Vagina (tissue), 2 donors: ENCODE measurements around the gene CGNL1. TPM values are rescaled to one million over a fixed set of nuclear protein-coding genes. Genes with fewer than 3 reads are reported as not detected.

Experiments
- DNase-seq, 2 donors: peaks; one replicate each; pipeline ENCODE4 v3.0.0-alpha.2; 2017; ENCODE audit errors: extremely low spot score in 2 of 2
- H3K27ac ChIP-seq: fragments of 200-600 bp; sonication (generic); one replicate; pipeline ENCODE4 v1.5.1; 2019
- H3K27me3 ChIP-seq: fragments of 200-600 bp; sonication (generic); one replicate; pipeline ENCODE4 v1.5.1; 2019
- H3K36me3 ChIP-seq, 2 donors: fragments of 200-600 bp; sonication (generic); one replicate each; pipeline ENCODE4 v1.5.1; 2017 to 2019
- H3K4me1 ChIP-seq: fragments of 200-600 bp; sonication (generic); one replicate; pipeline ENCODE4 v1.5.1; 2019
- H3K4me3 ChIP-seq, 2 donors: fragments of 200-600 bp; sonication (generic); 1 replicate in 1 of 2; 2 replicates in 1 of 2; pipeline ENCODE4 v1.5.1; 2016 to 2019
- H3K9me3 ChIP-seq: fragments of 200-600 bp; sonication (generic); one replicate; pipeline ENCODE4 v1.5.1; 2019
- POLR2A ChIP-seq, 2 donors: fragments of 450-650 bp; IDR thresholded peaks; one replicate each; pipeline ENCODE4 v1.6.1; 2017; ENCODE audit warnings: antibody characterized with exemption in 2 of 2, mild to moderate bottlenecking in 2 of 2, moderate library complexity in 2 of 2
- POLR2AphosphoS5 ChIP-seq, 2 donors: sonication (generic); formaldehyde crosslinking; IDR thresholded peaks; one replicate each; pipeline ENCODE4 v1.9.0; 2017; ENCODE audit warnings: antibody characterized with exemption in 2 of 2, mild to moderate bottlenecking in 2 of 2, low read depth in 1 of 2; ENCODE audit not compliant: insufficient read depth in 1 of 2
- intact Hi-C: fragments of 100-400 bp; cut with DNase I; formaldehyde crosslinking; loops from one replicate; pipeline ENCODE4 v1.15.1; 2023
- total RNA-seq: library from RNA; depleted of rRNA; stranded (reverse); fragments of >200 nt; gene quantifications from one replicate; pipeline ENCODE4 v1.2.3, GENCODE V29; 2016
- TF ChIP-seq, protein P1 (sequence below), 3 experiments: fragments of 450-650 bp in 2 of 3; fragments of 200-600 bp in 1 of 3; sonication (generic) in 1 of 3; IDR thresholded peaks; one replicate each; pipeline ENCODE4 v1.5.1; 2017 to 2019; ENCODE audit warnings: antibody characterized with exemption in 3 of 3, mild to moderate bottlenecking in 2 of 3, moderate library complexity in 2 of 3

CGNL1 gene
- total RNA-seq, 1 donor from 2014 or later, result 38.3 TPM

DNA sequence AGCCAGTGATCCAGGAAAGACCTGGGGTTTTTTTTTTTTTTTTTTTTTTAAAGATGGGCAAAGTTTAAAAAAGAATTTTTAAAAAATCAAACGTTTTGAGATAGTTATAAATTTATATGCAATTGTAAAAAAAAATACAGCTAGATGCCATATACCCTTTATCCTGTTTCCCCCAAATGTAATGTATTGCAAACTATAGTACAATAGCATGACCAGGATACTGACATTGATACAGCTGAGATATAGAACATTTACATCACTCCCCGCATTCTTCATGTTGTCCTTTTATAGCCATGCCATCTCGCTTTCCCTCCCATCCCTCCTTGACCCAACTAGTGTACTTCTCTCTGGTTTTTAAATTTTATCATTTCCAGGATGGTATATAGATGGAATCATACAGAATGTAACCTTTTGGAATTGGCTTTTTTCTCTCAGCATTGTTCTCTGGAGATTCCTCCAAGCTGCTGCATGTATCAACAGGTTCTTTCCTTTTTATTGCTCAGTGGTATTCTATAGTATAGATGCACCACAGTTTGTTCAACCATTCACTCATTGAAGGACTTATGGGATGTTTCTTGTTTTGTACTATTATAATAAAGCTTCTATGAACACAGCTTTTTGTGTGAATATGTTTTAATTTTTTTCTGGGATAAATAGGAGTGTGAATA lies 104.9 kb downstream of the CGNL1 start:
- no peak overlapping the region for H3K27ac ChIP-seq
- intact Hi-C loops, result no loop called here
- no peaks in the 10 kb centered on the region for H3K9me3 ChIP-seq
- no peak for DNase-seq
- peaks cover 9% of the 10 kb centered on the region for H3K4me1 ChIP-seq
- no peak overlapping the region for H3K4me3 ChIP-seq
- TF ChIP-seq POLR2AphosphoS5 (IDR thresholded peaks at IDR 0.05; ENCODE audit: insufficient read depth in 1 of 2, low read depth in 1 of 2) (no peak), POLR2A (IDR thresholded peaks at IDR 0.05) (no peak)
- TF ChIP-seq, protein P1, sequence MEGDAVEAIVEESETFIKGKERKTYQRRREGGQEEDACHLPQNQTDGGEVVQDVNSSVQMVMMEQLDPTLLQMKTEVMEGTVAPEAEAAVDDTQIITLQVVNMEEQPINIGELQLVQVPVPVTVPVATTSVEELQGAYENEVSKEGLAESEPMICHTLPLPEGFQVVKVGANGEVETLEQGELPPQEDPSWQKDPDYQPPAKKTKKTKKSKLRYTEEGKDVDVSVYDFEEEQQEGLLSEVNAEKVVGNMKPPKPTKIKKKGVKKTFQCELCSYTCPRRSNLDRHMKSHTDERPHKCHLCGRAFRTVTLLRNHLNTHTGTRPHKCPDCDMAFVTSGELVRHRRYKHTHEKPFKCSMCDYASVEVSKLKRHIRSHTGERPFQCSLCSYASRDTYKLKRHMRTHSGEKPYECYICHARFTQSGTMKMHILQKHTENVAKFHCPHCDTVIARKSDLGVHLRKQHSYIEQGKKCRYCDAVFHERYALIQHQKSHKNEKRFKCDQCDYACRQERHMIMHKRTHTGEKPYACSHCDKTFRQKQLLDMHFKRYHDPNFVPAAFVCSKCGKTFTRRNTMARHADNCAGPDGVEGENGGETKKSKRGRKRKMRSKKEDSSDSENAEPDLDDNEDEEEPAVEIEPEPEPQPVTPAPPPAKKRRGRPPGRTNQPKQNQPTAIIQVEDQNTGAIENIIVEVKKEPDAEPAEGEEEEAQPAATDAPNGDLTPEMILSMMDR (IDR thresholded peaks at IDR 0.05), result no peak
- H3K27me3 ChIP-seq, result no peaks in the 10 kb centered on the region
- H3K36me3 ChIP-seq, result no peaks in the 10 kb centered on the region

DNA sequence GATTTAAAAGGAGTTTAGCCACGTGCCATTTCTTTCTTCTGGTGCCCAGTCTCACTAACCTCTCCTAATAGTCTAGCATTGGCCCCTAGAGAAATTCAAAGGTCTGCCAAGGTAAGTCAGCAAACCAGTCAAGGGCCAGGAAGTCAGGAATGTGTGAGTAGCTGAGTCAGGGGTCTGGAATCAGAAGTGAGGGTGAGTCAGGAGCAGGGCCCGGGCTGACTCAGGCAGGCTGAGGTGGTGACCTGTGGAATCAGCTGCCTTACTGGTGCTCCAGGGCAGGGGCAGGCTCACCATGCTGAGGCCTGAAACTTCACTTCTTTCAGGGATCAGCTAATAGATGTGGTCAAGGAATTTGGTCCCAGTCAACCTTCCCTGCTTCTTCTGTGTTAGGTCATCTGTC lies 109.6 kb downstream of the CGNL1 start:
- Histone ChIP-seq H3K27me3 (no peaks in the 10 kb centered on the region), H3K27ac (no peak overlapping the region), H3K4me1 (no peaks in the 10 kb centered on the region), H3K9me3 (no peaks in the 10 kb centered on the region), H3K4me3 (no peak overlapping the region), H3K36me3 (no peaks in the 10 kb centered on the region)
- DNase-seq, result no peak
- intact Hi-C loops, result no loop called here
- TF ChIP-seq, protein P1 (IDR thresholded peaks at IDR 0.05), result no peak
- no peak for TF ChIP-seq POLR2AphosphoS5 (IDR thresholded peaks at IDR 0.05; ENCODE audit: insufficient read depth in 1 of 2, low read depth in 1 of 2)
- TF ChIP-seq POLR2A (IDR thresholded peaks at IDR 0.05), result no peak

DNA sequence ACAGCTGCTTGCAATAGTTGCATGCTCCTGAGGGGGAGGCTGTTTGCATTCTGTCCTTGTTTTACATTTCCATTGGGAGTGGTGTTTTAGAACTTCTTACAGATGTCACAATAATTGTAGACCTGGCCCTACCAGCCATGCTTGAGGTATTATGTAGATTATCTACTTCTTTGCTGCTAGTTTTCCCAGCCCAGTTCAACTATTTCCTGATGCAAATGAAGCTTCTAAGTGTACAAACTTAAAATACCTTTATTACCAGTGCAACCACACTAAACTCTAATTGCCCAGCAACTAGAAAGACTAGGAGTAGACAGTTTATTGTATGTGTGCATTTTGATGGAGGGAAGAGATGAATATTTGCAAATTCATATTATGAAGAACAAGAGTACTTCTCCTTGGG lies 110.5 kb downstream of the CGNL1 start:
- Histone ChIP-seq H3K4me3 (no peak overlapping the region), H3K4me1 (no peaks in the 10 kb centered on the region), H3K27me3 (no peaks in the 10 kb centered on the region), H3K27ac (no peak overlapping the region), H3K36me3 (no peaks in the 10 kb centered on the region), H3K9me3 (no peaks in the 10 kb centered on the region)
- intact Hi-C loops, result no loop called here
- TF ChIP-seq POLR2AphosphoS5 (IDR thresholded peaks at IDR 0.05; ENCODE audit: insufficient read depth in 1 of 2, low read depth in 1 of 2) (no peak), POLR2A (IDR thresholded peaks at IDR 0.05) (no peak)
- TF ChIP-seq, protein P1 (IDR thresholded peaks at IDR 0.05), result no peak
- no peak for DNase-seq

DNA sequence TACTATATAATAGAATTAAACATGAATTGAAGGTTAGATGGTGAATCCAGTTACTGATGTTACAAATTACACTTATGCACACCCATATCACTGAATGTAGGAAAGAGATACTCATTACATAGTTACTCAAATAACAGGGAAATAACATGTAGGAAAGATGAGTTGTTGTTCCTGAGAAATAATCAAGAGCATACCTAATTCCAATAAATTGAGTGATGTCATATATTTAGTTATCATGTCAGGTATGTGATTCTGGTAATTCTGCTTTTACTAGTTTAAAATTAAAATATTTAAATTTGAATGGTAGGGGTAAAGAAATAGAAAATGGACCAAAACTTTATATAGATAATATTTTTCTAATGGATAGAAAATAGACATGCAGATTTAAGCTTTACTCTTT lies 112.8 kb downstream of the CGNL1 start:
- no peaks in the 10 kb centered on the region for H3K4me1 ChIP-seq
- intact Hi-C loops, result no loop called here
- no peaks in the 10 kb centered on the region for H3K27me3 ChIP-seq
- no peak for TF ChIP-seq POLR2A (IDR thresholded peaks at IDR 0.05)
- TF ChIP-seq, protein P1 (IDR thresholded peaks at IDR 0.05), result no peak
- TF ChIP-seq POLR2AphosphoS5 (IDR thresholded peaks at IDR 0.05; ENCODE audit: insufficient read depth in 1 of 2, low read depth in 1 of 2), result no peak
- H3K9me3 ChIP-seq, result no peaks in the 10 kb centered on the region
- no peak overlapping the region for H3K27ac ChIP-seq
- H3K4me3 ChIP-seq, result no peak overlapping the region
- H3K36me3 ChIP-seq, result no peaks in the 10 kb centered on the region
- no peak for DNase-seq

DNA sequence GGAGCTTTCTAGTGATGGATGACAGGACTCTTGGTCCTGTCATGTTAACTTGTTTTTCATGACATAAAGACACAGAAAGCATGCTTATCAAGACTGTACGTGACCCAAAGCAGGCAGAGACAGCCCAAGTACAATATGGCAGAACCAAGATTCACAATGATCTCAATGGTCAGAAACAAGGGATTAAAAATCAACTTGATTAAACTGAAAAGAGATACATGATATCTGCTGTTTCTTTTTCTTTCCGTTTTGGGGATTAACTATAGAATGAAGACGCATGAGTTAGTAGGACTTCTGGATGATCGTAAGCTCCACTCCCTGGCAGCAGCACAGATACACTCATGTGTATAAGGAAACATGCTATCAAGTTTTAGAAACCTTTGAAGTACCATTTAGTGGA lies 117.0 kb downstream of the CGNL1 start:
- Histone ChIP-seq H3K27ac (no peak overlapping the region), H3K4me1 (peaks cover 22% of the 10 kb centered on the region), H3K4me3 (no peak overlapping the region), H3K27me3 (no peaks in the 10 kb centered on the region), H3K36me3 (no peaks in the 10 kb centered on the region), H3K9me3 (no peaks in the 10 kb centered on the region)
- no peak for DNase-seq
- no peak for TF ChIP-seq POLR2AphosphoS5 (IDR thresholded peaks at IDR 0.05; ENCODE audit: insufficient read depth in 1 of 2, low read depth in 1 of 2)
- no peak for TF ChIP-seq POLR2A (IDR thresholded peaks at IDR 0.05)
- TF ChIP-seq, protein P1 (IDR thresholded peaks at IDR 0.05), result no peak
- intact Hi-C loops, result no loop called here
